Endometrial microvascular endothelial cells (primary cell): ENCODE data around the gene PGAM1. TPM values are rescaled to one million over a fixed set of nuclear protein-coding genes. Genes with fewer than 3 reads are reported as not detected.
"Not testable (repeated sequence)": the region's sequence is repeated elsewhere in the genome, so short reads cannot be mapped to it uniquely, and the experiment has no call there.

ENCODE experiments used
- in situ Hi-C: cut with HindIII; loops from 2 replicates; pipeline ENCODE4 v1.10.0; 2017; ENCODE audit warnings: low sequenced_read_pairs, low pct_unique_long_range_greater_than_20kb; ENCODE audit errors: inconsistent ontology term
- total RNA-seq: library from RNA; depleted of rRNA; stranded (reverse); fragments of >200 nt; gene quantifications from one replicate; pipeline ENCODE4 v1.2.3, GENCODE V29; 2015; ENCODE audit errors: inconsistent ontology term

PGAM1 gene
- total RNA-seq, 1 donor from 2014 or later = 735 TPM

DNA sequence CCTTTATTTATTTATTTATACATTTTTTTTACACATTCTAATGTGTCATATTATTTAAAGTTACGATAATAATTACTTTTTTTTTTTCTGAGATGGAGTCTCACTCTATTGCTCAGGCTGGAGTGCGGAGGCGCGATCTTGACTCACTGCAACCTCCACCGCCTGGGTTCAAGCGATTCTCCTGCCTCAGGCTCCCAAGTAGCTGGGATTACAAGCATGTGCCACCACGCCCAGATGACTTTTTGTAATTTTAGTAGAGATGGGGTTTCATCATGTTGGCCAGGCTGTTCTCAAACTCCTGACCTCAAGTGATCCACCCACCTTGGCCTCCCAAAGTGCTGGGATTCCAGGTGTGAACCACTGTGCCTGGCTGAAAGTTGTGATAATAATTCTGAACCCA lies 19.5 kb upstream of the PGAM1 start:
- in situ Hi-C loops = not testable (repeated sequence)

DNA sequence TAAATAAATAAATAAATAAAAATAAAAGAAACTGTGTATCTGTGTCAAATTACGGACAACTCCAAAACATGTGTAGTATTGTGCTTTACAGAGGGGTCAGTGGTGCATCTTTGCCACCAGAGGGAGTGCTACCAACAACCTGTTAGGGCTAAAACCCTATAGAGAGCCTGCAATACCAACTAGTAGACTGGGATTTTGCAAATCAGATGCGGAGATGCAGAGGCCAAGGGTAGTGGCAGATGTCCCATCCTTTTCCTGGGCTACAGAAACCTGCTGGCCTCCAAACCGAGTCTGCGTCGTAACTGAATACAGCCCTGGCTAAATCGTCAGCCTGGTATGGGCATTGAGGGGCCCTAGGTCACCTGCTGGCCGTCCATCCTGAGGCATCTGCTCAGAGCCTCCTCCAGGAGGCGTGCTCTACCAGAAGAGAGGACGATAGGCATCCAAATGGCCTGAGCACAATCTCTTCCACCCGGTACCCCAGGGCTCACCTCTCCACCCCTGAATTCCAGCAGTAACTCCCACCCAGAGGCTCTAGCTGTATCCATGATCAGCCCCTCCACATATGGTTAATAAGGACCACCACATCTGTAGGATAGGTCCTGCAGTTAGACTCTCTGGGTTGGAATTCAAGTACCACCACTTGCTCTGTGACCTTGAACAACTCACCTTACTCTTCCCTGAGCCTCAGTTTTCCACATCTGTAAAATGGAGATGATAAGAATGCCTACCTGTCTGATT lies 18.6 kb upstream of the PGAM1 start:
- in situ Hi-C loops = no loop called here

GRCh38 chr10:97407952-97408248 lies 18.1 kb upstream of the PGAM1 start:
- in situ Hi-C loops = no loop called here

DNA sequence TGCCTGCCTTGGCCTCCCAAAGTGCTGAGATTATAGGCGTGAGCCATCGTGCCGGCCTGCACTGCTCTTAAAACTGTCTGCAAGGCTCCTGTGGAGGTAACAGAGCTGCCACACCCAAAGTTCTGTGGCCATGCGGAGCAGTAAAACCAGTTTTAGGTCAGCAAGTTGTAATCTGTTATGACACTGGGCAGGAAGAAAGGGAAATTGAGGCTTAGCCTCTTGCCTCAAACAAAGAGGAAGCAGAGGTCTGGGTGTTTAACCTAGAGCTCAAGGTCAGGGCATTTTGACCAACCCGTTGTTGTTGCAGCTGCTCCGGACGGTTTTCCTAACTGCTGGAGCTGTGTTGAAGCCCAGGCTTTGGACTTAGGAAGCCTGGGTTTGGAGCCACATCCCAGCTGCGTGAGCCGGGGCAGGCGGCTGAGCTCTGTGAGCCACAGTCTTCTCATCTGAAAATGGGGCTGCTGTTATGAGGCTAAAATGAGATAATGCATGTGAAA lies 17.4 kb upstream of the PGAM1 start:
- in situ Hi-C loops = no loop called here

- in situ Hi-C loops = no loop called here
These were observed 14.6 kb upstream of the PGAM1 start for GRCh38 chr10:97411406-97411805.

GRCh38 chr10:97412891-97413304 lies 13.1 kb upstream of the PGAM1 start:
- in situ Hi-C loops = no loop called here

DNA sequence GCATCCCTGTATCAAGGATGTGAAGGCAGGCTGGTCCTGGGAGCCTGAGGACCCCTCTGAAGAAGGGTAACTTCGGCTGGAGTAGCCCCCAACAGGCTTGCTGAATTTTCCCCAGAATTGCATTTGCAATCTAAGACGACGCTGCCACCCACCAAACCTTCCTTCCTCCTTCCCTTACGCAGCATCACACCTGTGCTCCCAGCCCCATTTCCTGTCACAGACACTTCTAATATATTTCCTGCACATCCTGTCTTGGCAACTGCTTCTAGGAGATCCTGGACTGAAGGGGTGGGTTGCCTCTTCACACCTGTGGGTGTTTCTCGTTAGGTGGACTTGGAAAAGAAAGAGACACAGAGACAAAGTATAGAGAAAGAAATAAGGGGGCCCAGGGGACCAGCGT lies 9.4 kb upstream of the PGAM1 start:
- in situ Hi-C loops = no loop called here

DNA sequence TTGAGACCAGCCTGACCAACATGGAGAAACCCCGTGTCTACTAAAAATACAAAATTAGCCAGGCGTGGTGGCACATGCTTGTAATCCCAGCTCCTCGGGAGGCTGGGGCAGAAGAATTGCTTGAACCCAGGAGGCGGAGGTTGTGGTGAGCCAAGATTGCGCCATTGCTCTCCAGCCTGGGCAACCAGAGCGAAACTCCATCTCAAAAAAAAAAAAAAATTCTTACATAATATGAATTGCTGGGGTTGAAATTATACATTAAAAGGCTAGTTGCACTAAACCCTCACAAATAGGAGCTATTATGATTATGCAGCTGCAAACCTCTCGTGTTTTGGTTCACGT lies 2.3 kb upstream of the PGAM1 start:
- in situ Hi-C loops = not testable (repeated sequence)

- in situ Hi-C loops = no loop called here
These were observed 982 bp downstream of the PGAM1 start for GRCh38 chr10:97426776-97427570.

DNA sequence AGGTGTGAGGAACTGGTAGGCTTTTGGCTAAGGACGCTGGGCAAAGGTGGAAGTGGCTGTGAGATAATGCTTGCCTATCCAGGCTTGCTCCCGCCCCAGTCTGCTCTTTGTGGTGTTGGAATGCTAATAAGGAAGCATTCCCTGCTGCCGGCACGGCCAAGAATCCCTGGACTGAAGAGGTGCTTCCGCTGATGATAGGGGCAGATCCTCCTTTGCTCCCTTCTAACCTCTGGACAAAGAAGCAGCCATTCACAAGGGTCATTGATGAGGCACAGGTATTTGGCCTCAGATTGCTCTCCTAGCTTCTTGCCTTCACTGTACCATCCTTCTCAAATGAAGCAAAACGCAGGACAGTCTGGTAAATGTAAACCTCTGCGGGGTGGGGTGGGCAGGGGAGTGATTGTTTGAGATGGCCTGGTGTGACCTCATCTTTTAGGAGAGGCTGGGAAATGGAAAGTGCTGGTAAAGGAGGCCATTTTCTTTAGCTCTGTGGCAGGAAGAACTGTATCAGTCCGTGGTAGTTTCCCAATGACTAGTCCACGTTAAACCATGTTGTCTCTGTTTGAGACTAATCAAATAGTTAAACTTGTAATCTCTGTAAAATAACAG lies 1.7 kb downstream of the PGAM1 start:
- in situ Hi-C loops = no loop called here

GRCh38 chr10:97428572-97428981 lies 2.6 kb downstream of the PGAM1 start:
- in situ Hi-C loops = no loop called here

GRCh38 chr10:97434055-97434454 lies 8.1 kb downstream of the PGAM1 start:
- in situ Hi-C loops = no loop called here

- in situ Hi-C loops = no loop called here
These were observed 8.6 kb downstream of the PGAM1 start for GRCh38 chr10:97434557-97434956.

- in situ Hi-C loops = no loop called here
These were observed 9.2 kb downstream of the PGAM1 start for GRCh38 chr10:97435211-97435610.

DNA sequence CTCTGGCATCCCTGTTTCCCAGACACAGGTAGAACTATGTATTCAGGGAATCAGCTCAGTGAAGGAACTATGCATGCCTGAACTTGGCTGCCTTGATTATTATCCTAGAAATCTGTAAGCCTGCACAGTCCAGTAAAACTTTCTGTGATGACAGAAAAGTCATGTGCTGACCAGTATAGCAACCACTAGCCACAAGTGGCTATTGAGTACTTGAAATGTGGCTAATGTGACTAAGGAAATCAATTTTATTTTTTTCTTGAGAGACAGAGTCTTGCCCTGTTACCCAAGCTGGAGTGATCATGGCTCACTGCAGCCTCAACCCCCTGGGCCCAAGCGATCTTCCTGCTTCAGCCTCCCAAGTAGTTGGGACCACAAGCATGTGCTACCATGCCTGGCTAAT lies 16.3 kb downstream of the PGAM1 start:
- in situ Hi-C loops = no loop called here

- in situ Hi-C loops = no loop called here
These were observed 18.2 kb downstream of the PGAM1 start for GRCh38 chr10:97444212-97444611.

DNA sequence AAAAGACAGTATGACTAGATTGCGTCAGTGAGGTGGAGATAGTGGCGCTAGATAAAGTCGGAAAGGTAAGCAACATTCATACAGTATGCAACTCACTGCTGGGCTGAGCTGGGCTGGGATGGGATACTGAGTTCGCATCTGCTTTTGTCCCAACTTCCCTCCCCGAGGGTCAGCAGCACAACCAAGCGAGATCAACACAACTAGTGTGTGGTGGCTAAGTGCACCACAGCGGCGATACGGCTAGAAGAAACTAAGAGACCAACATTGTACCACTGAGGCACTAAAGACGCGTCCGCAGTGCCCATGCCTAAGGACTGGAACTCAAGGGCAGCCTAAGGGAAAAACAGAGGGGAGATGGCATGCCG lies 19.3 kb downstream of the PGAM1 start:
- in situ Hi-C loops = no loop called here

DNA sequence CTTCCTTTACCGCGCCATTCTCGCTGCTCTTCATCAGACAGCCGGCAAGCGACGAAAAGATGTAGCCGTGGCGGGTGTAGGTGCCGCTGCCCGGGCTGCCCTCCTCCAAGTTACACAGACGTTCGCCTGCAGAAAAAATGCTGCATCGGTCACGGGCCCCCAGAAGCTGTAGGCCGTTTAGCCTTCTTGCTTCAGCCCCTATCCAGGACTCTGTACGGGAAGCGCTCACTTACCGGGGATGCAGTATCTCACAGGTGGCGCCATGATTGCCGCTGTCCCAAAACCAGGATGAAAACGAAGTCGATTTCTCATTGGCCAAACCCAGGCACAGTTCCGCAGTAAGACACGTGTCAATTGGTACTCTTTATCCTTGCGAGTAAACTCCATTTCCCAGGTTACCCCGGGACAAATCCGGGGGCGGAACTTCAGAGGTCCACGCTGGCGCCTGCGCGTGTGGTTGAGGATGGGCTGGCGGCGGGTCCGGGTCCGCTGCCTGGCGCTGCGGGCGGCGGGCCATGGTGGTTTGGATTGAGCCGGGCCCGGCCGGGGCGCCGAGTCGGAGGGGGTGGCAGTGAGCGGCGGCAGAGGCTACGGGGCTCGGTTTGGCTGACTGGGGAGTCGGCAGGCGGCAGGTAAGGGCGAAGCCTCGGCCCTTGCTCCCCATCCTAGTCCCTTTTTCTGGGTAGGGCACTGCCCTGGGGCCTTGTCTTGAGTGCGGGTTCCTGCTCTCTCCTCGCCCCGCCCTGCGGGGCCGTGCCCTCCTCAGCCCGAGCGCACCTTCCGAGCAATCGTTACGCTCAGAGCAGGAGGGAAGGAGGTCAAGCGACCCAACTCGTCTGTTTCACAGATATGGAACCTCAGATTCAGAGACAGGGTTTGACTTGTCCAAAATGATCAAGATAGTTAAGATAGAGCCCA lies 20.0 kb downstream of the PGAM1 start, which contains the start of the genes EXOSC1 and ZDHHC16:
EXOSC1 (minus strand) TSS at position 285 of the 918 bp plus-strand sequence; CDS start at position 264, 21 bp downstream.
ZDHHC16 (plus strand) TSS at position 454 of the 918 bp plus-strand sequence. CDS start 5,501 bp downstream, outside the sequence.
- in situ Hi-C loops = no loop called here

DNA sequence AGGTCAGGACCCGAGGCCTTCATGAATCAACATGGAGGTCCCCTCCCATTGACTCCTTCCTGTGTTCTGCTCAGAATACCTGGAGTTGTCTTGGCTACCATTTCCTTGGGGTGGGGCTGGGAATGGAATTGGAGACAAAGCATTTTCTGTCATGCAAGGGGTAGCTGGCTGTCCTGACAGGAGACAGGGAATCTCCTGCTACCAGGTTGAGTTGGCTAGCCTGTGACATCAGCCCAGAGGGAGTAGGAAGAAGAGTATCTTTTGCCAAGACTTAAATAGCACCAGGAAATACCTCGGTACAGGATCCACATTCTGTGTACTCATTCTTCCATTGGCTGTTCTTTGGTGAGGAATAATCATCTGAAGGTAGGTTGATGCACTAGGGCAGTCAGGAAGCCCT lies 24.8 kb downstream of the PGAM1 start:
- in situ Hi-C loops = no loop called here
